ENCODE measurements around the gene KCNIP3.

DNA sequence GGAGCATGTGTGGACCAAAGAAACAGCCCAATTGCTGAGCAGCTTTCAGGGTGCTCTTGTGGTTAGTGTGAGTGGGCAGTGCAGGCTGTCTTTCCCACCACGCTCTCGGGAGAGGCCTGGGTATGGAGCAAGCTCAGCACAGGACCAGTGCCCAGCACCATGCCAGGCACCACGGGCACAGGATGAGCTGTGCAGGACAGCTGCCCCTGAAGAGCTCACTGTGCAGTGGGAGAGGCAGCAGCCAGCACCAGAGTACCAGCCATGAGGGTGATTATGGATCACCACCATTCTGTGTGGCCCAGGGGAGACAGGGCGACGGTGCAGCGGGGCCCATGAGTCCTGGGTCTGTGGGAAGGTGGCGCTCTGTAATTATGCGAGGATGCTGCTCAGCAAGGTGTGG lies 75.7 kb downstream of the KCNIP3 start:
- TF ChIP-seq, protein P1, sequence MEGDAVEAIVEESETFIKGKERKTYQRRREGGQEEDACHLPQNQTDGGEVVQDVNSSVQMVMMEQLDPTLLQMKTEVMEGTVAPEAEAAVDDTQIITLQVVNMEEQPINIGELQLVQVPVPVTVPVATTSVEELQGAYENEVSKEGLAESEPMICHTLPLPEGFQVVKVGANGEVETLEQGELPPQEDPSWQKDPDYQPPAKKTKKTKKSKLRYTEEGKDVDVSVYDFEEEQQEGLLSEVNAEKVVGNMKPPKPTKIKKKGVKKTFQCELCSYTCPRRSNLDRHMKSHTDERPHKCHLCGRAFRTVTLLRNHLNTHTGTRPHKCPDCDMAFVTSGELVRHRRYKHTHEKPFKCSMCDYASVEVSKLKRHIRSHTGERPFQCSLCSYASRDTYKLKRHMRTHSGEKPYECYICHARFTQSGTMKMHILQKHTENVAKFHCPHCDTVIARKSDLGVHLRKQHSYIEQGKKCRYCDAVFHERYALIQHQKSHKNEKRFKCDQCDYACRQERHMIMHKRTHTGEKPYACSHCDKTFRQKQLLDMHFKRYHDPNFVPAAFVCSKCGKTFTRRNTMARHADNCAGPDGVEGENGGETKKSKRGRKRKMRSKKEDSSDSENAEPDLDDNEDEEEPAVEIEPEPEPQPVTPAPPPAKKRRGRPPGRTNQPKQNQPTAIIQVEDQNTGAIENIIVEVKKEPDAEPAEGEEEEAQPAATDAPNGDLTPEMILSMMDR (conservative IDR thresholded peaks at IDR 0.05): no peak
- no peak for TF ChIP-seq ZFX (IDR thresholded peaks at IDR 0.05)

All from C4-2B (cell line).